Neuron (in vitro differentiated cells): ENCODE data around the gene NPIPB2.
"Not testable (repeated sequence)": the region's sequence is repeated elsewhere in the genome, so short reads cannot be mapped to it uniquely, and the experiment has no call there.

ENCODE experiments used
- H2AFZ ChIP-seq: one replicate; pipeline ENCODE4 v1.6.1; 2013; ENCODE audit warnings: low read depth, mild to moderate bottlenecking, inconsistent platforms, low read length, moderate library complexity
- H3K27me3 ChIP-seq: one replicate; pipeline ENCODE4 v1.6.1; 2013; ENCODE audit warnings: low read length; ENCODE audit not compliant: insufficient read depth
- H3K36me3 ChIP-seq: one replicate; pipeline ENCODE4 v1.6.1; 2013; ENCODE audit warnings: low read length; ENCODE audit not compliant: insufficient read depth
- H3K4me1 ChIP-seq: one replicate; pipeline ENCODE4 v1.6.1; 2013; ENCODE audit warnings: low read length; ENCODE audit not compliant: insufficient read depth
- H3K4me3 ChIP-seq: 2 replicates; pipeline ENCODE4 v1.5.1; 2013; ENCODE audit warnings: mild to moderate bottlenecking, low read length, moderate library complexity
- H3K9me3 ChIP-seq: one replicate; pipeline ENCODE4 v1.6.1; 2013; ENCODE audit warnings: low read length

NPIPB2 gene

GRCh38 chr16:11949527-11949926, 7.7 kb upstream of the NPIPB2 start:
- Histone ChIP-seq H3K9me3 (no peaks in the 10 kb centered on the region), H3K4me3 (no peak overlapping the region), H3K4me1 (no peaks in the 10 kb centered on the region), H3K36me3 (no peaks in the 10 kb centered on the region), H2AFZ (no peak overlapping the region), H3K27me3 (no peaks in the 10 kb centered on the region)

- Histone ChIP-seq H3K27me3 (no peaks in the 10 kb centered on the region), H3K4me3 (no peak overlapping the region), H3K4me1 (no peaks in the 10 kb centered on the region), H3K36me3 (no peaks in the 10 kb centered on the region), H2AFZ (no peak overlapping the region), H3K9me3 (no peaks in the 10 kb centered on the region)
Measured at GRCh38 chr16:11948819-11949218, 7.0 kb upstream of the NPIPB2 start.

DNA sequence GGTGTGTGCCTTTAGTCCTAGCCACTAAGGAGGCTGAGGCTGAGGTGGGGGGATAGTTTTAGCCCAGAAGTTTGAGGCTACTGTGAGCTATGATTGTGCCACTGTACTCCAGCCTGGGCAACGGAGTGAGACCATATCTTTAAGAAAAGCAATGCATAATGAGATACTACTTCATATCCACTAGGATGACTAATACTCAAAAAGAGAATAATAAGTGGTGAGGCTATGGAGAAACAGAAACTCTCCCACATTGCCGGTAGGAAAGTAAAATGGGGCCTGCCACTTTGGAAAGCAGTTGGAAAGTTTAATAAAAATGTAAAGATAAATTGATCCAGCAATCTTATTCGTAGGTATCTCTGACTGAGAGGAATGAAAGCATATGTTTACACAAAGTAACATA, 4.6 kb upstream of the NPIPB2 start:
- H3K9me3 ChIP-seq: no peaks in the 10 kb centered on the region
- H3K36me3 ChIP-seq: no peaks in the 10 kb centered on the region
- H3K4me1 ChIP-seq: no peaks in the 10 kb centered on the region
- no peaks in the 10 kb centered on the region for H3K27me3 ChIP-seq
- no peak overlapping the region for H3K4me3 ChIP-seq
- no peak overlapping the region for H2AFZ ChIP-seq

DNA sequence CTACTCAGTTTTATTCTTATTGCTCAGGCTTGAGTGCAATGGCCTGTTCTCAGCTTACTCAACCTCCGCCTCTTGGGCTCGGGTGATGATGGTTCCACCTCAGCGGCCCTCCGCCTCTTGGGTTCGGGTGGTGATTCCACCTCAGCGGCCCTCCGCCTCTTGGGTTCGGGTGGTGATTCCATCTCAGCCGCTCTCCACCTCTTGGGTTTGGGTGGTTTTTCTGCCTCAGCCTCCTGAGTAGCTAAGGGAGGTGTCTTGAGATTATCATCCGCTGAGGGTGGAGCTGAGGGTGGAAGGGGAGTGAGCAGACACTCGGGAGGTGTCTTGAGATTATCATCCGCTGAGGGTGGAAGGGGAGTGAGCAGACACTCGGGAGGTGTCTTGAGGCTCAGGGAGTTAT, 14.5 kb downstream of the NPIPB2 start:
- not testable (repeated sequence) for H3K27me3 ChIP-seq, H3K4me3 ChIP-seq, H3K4me1 ChIP-seq, H3K36me3 ChIP-seq, H3K9me3 ChIP-seq, H2AFZ ChIP-seq

DNA sequence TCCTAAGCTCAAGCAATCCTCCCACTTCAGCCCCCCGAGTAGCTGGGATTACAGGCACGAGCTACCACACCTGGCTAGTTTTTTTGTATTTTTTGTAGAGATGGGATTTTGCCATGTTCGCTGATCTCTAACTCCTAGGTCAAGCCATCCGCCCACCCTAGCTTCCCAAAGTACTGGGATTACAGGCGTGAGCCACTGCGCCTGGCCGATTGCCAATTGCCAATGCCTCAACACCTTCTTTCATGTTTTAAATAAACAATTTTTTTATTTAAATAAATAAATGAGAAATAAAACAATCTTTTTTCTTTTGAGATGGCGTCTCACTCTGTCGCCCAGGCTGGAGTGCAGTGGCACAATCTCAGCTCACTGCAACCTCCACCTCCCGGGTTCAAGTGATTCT, 17.8 kb downstream of the NPIPB2 start:
- H3K9me3 ChIP-seq, H3K4me1 ChIP-seq, H3K27me3 ChIP-seq, H3K4me3 ChIP-seq, H3K36me3 ChIP-seq, H2AFZ ChIP-seq: not testable (repeated sequence)

DNA sequence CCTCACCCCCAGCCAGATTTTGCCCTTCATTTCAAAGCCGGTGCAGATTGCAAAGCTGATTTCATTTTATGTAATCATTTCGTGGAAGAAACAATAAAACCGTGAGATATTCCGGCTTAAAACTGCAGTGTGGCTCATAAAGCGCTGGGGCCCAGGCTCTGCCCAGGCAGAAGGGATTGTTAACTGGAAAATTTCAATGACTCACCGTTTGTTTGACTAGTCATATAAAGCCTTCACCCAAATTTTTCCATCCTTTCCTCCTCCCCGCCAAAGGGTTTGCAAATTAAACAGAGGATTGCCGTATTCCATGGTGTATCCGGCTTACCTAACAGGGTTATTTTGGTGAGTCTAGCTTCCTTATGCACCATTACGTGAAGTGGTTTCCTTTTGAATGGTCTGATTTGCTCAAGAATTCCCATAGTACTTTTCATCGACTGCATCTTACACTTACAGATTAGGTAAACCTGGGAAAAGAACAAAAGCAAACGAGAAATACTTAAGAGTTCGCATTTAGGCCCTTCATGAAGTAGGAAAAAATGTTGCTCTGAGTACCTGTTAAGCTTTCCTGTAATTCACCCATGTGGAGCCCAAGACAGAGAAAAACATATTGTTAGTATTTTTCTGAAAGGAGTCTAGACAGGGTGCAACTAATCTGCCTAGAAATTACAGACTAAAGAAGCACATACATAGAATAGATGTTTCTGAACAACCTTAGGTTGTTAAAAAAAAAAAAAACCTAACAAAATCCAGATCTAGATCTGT, 25.1 kb downstream of the NPIPB2 start:
- Histone ChIP-seq H2AFZ (peak overlapping the region; percentile 98), H3K4me3 (peak overlapping the region; percentile 82), H3K36me3 (peaks cover 5% of the 10 kb centered on the region), H3K27me3 (no peaks in the 10 kb centered on the region), H3K4me1 (peaks cover 25% of the 10 kb centered on the region), H3K9me3 (no peaks in the 10 kb centered on the region)

GRCh38 chr16:11915644-11916523, 26.0 kb downstream of the NPIPB2 start, which contains the start of gene GSPT1:
GSPT1 (minus strand) TSS chr16:11915956; CDS start chr16:11915720, 236 bp downstream.
- H3K4me1 ChIP-seq: peaks cover 28% of the 10 kb centered on the region

DNA sequence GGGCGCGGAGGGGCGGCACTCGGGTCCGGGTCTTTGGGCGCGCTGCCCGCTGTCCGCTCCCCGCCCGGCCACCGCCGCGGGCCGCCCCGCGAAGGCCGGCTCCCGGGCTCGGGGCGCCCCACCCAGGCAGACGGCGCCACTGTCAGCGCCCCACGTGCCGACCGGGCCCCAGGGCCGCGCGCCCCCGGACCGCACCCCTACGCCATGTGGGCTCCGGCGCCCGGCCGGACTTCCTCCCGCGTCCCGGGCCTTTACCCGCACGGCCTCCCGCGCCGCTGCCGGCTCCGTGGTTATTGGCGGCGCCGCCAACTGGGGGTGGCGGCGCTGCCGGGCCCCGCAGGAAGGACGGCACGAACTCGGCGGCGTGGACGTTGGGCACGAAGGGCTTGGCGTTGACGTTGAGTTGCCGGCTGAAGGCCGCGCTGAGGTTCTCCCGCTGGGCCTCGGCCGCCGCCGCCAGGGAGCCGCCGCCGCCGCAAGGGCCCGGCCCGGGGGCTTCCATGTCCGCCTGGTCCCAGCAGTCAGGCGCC, 26.7 kb downstream of the NPIPB2 start:
- H3K27me3 ChIP-seq: no peaks in the 10 kb centered on the region
- peaks cover 30% of the 10 kb centered on the region for H3K4me1 ChIP-seq
- peak overlapping the region; percentile 82 for H3K4me3 ChIP-seq
- peak overlapping the region; percentile 98 for H2AFZ ChIP-seq
- H3K36me3 ChIP-seq: peaks cover 6% of the 10 kb centered on the region
- H3K9me3 ChIP-seq: no peaks in the 10 kb centered on the region

More at GRCh38 chr16:11915644-11916523, 26.0 kb downstream of the NPIPB2 start, which contains the start of gene GSPT1:
- peaks cover 5% of the 10 kb centered on the region for H3K36me3 ChIP-seq
- peak within 1 kb of the TSS; percentile 98 for H2AFZ ChIP-seq
- peak within 1 kb of the TSS; percentile 82 for H3K4me3 ChIP-seq
- no peaks in the 10 kb centered on the region for H3K27me3 ChIP-seq
- no peaks in the 10 kb centered on the region for H3K9me3 ChIP-seq

GRCh38 chr16:11914210-11915113, 27.4 kb downstream of the NPIPB2 start:
- Histone ChIP-seq H2AFZ (peak overlapping the region; percentile 28), H3K4me3 (peak overlapping the region; percentile 82), H3K27me3 (no peaks in the 10 kb centered on the region), H3K36me3 (peaks cover 7% of the 10 kb centered on the region), H3K4me1 (peaks cover 30% of the 10 kb centered on the region), H3K9me3 (no peaks in the 10 kb centered on the region)

DNA sequence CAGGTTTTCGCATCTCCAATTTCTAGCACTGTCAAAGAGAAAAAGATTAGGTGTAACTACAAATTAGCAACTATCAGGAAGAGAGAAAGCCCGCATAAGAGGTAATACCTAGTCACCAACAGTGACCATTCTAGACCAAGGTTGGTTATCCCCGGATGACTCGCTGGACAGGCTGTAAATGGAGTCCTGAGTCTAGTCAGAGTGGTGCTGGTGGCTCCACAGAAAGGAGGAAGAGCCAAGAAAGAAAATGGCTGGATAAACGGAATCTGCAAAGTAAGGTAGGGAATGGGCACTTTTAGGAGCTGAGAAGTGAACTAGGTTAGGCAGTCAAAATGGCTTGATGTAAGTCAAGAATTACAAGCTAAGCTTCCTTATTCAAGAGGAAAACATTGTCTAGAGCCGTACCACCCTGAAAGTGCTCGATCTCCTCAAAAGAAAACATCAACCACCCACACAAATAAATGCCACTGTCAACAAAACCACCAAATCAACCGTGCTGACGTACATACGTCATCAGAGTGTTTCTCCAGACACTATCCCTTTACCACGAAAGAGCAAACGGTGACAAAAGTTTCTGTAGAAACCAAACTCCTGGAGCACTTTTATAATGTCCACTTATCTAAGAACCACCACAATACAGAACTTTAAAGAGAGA, 28.3 kb downstream of the NPIPB2 start:
- Histone ChIP-seq H2AFZ (no peak overlapping the region), H3K36me3 (peaks cover 7% of the 10 kb centered on the region), H3K27me3 (no peaks in the 10 kb centered on the region), H3K9me3 (no peaks in the 10 kb centered on the region), H3K4me1 (peaks cover 30% of the 10 kb centered on the region), H3K4me3 (peak overlapping the region; percentile 82)

DNA sequence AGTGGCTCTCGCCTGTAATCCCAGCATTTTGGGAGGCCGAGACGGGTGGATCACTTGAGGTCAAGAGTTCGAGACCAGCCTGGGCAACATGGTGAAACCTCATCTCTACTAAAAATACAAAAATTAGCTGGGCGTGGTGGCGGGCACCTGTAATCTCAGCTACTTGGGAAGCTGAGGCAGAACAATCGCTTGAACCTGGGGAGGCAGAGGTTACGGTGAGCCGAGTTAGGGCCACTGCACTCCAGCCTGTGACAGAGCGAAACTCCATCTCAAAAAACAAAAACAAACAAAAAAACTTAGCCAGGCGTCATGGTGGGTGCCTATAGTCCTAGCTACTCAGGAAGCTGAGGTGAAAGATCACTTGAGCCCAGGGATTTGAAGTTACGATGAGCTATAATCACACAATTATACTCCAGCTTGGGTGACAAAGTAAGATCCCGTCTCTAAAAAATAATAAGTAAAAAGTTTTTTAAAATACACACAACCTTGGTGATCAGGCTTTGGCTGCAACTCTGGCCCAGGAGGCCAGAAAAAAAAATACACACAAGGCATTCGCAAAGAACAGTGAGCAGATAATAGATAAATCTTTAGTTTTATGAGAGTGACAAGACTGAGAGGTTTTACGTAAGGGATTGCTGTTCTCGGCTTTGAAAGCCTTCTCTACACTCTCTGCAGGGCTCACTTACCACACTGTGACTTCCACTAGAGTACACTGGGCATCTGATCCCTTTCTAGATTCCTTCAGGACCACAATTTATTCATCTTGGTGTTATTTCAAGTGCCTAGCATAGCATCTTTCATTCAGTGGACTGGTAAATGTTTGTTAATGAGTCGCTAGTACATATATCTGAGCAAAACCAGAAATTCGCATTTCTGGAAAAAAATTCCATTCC, 31.9 kb downstream of the NPIPB2 start:
- Histone ChIP-seq H3K9me3 (no peaks in the 10 kb centered on the region), H3K27me3 (no peaks in the 10 kb centered on the region), H3K36me3 (peaks cover 18% of the 10 kb centered on the region), H3K4me1 (peaks cover 24% of the 10 kb centered on the region), H3K4me3 (no peak overlapping the region), H2AFZ (no peak overlapping the region)
